K562 (cell line): ENCODE data around the gene SND1. TPM values are rescaled to one million over a fixed set of nuclear protein-coding genes. Genes with fewer than 3 reads are reported as not detected.

Experiments used
- ATAC-seq: fragments of 200-7000 bp; cut with Tn5 transposase; 3 replicates; pipeline ENCODE4 v1.9.1; 2020; ENCODE audit warnings: moderate library complexity
- BruUV-seq: library from RNA; stranded (reverse); fragments of 400-500 nt; replicated peaks from 2 replicates; lab custom pipeline; 2021; lab: Mats Ljungman, UMichigan
- CTCF ChIA-PET: fragments of 300-600 bp; formaldehyde crosslinking; extraction: SDS; loops from one replicate; lab custom pipeline; 2021; ENCODE audit warnings: low intra/inter-chr PET ratio; lab: Yijun Ruan, JAX
- POLR2A ChIA-PET: fragments of 300-600, 350-650 bp; sonication (Branson Sonifier 250); formaldehyde crosslinking; extraction: SDS; loops from one replicate; lab custom pipeline; 2021; ENCODE audit warnings: antibody characterized with exemption, inconsistent platforms; lab: Yijun Ruan, JAX
- DNase-seq, 4 experiments: peaks; one replicate each; pipeline versions ENCODE4 v3.0.0 to v3.0.0-alpha.2; 2011 to 2018; ENCODE audit warnings: low spot score in 3 of 4, mixed read lengths in 3 of 4; ENCODE audit errors: extremely low read depth in 1 of 4
- FAIRE-seq: peaks from 2 replicates; lab custom pipeline; 2011; peaks lifted over from hg19 to GRCh38; lab: Jason Lieb, UNC
- H2AFZ ChIP-seq: 2 replicates; pipeline ENCODE4 v1.6.0; 2011; ENCODE audit warnings: low read depth, low read length, control low read depth, inconsistent platforms
- H3K27ac ChIP-seq: fragments of 200-600 bp; 3 replicates; pipeline ENCODE4 v1.8.0; 2011; ENCODE audit warnings: low read depth, mild to moderate bottlenecking, control low read depth, inconsistent platforms, low read length, moderate library complexity, mixed read lengths; ENCODE audit errors: extremely low read depth
- H3K27me3 ChIP-seq, 2 experiments: fragments of 300-600 bp in 1 of 2; 2 replicates in 1 of 2; 3 replicates in 1 of 2; pipeline versions ENCODE4 v1.6.0 to v1.8.0; 2011; ENCODE audit warnings: inconsistent platforms in 2 of 2, low read length in 2 of 2, mild to moderate bottlenecking in 1 of 2, mixed read lengths in 1 of 2, moderate library complexity in 1 of 2; ENCODE audit not compliant: control insufficient read depth in 2 of 2, insufficient read depth in 2 of 2
- H3K36me3 ChIP-seq: fragments of 300-600 bp; 3 replicates; pipeline ENCODE4 v1.8.0; 2011; ENCODE audit warnings: mild to moderate bottlenecking, low read length, inconsistent platforms; ENCODE audit not compliant: control insufficient read depth, insufficient read depth
- H3K4me1 ChIP-seq, 2 experiments: fragments of 200-600 bp in 1 of 2; replicated peaks in 1 of 2; 2 replicates in 1 of 2; 3 replicates in 1 of 2; pipeline versions ENCODE4 v1.5.1 to v1.8.0; 2011; ENCODE audit warnings: inconsistent platforms in 2 of 2, low read length in 2 of 2, mild to moderate bottlenecking in 1 of 2, mixed read lengths in 1 of 2, moderate library complexity in 1 of 2; ENCODE audit not compliant: control insufficient read depth in 2 of 2, insufficient read depth in 2 of 2
- H3K4me2 ChIP-seq: 2 replicates; pipeline ENCODE4 v1.6.1; 2011; ENCODE audit warnings: low read length, control low read depth, inconsistent platforms, mixed read lengths; ENCODE audit not compliant: insufficient read depth
- H3K4me3 ChIP-seq: fragments of 200-600 bp; sonication (generic), shearing (Covaris generic); 2 replicates; pipeline ENCODE4 v1.5.1; 2016; ENCODE audit warnings: control low read depth, inconsistent platforms
- H3K79me2 ChIP-seq: fragments of 200-600 bp; 3 replicates; pipeline ENCODE4 v1.8.0; 2011; ENCODE audit warnings: low read length, inconsistent platforms; ENCODE audit not compliant: control insufficient read depth, insufficient read depth
- H3K9ac ChIP-seq, 2 experiments: 2 replicates each; pipeline versions ENCODE4 v1.6.0 to v1.6.1; 2011; ENCODE audit warnings: low read depth in 2 of 2, low read length in 2 of 2, control low read depth in 1 of 2, inconsistent platforms in 1 of 2, mild to moderate bottlenecking in 1 of 2, mixed read lengths in 1 of 2; ENCODE audit not compliant: insufficient read depth in 1 of 2
- H3K9me1 ChIP-seq: one replicate; pipeline ENCODE4 v1.6.0; 2011; ENCODE audit warnings: inconsistent platforms, mild to moderate bottlenecking, low read length, moderate library complexity; ENCODE audit not compliant: control insufficient read depth, insufficient read depth
- H3K9me3 ChIP-seq: replicated peaks from 2 replicates; pipeline ENCODE4 v1.5.1; 2011; ENCODE audit warnings: low read depth, low read length, inconsistent platforms; ENCODE audit not compliant: control insufficient read depth, insufficient read depth
- H4K20me1 ChIP-seq: replicated peaks from 2 replicates; pipeline ENCODE4 v1.6.1; 2011; ENCODE audit warnings: low read length, inconsistent platforms, mixed read lengths; ENCODE audit not compliant: control insufficient read depth, insufficient read depth
- C11orf30 ChIP-seq: fragments of 450-650 bp; IDR thresholded peaks from 2 replicates; pipeline ENCODE4 v1.6.1; 2016; ENCODE audit warnings: low read depth, mild to moderate bottlenecking
- MAFF ChIP-seq: IDR thresholded peaks from 2 replicates; pipeline ENCODE4 v1.6.1; 2012; ENCODE audit warnings: low read length, improper control_type of control experiment
- MAFG ChIP-seq: fragments of 450-650 bp; conservative IDR thresholded peaks from 2 replicates; pipeline ENCODE4 v1.6.1; 2016; ENCODE audit warnings: missing genetic modification characterization, missing compliant biosample characterization
- MAFK ChIP-seq: IDR thresholded peaks from 2 replicates; pipeline ENCODE4 v1.6.1; 2011; ENCODE audit warnings: low read length, improper control_type of control experiment
- NBN ChIP-seq: fragments of 450-650 bp; IDR thresholded peaks from 2 replicates; pipeline ENCODE4 v1.6.1; 2016; ENCODE audit warnings: low read depth, mild to moderate bottlenecking
- PHF20 ChIP-seq: fragments of 450-650 bp; IDR thresholded peaks from 2 replicates; pipeline ENCODE4 v1.6.1; 2018; ENCODE audit not compliant: partially characterized antibody
- ZNF165 ChIP-seq: fragments of 250-450 bp; sonication (Bioruptor Pico); IDR thresholded peaks from 2 replicates; pipeline ENCODE4 v1.4.0; 2020; ENCODE audit warnings: borderline replicate concordance
- ZNF316 ChIP-seq: fragments of 450-650 bp; IDR thresholded peaks from 2 replicates; pipeline ENCODE4 v1.6.1; 2016
- ZNF780A ChIP-seq: fragments of 250-450 bp; sonication (Bioruptor Pico); IDR thresholded peaks from 2 replicates; pipeline ENCODE4 v1.5.0; 2021; ENCODE audit warnings: mild to moderate bottlenecking
- WGBS: fragments of 100-300 bp; shearing (Covaris generic); methylation state at CpG from one replicate; pipeline ENCODE4 v1.1.6; 2016; ENCODE audit warnings: low coverage, mixed read lengths; ENCODE audit not compliant: insufficient coverage; ENCODE audit errors: missing lambda C conversion rate; 5-methylcytosine and 5-hydroxymethylcytosine counted together
- in situ Hi-C: fragments of 300-500 bp; cut with MboI; formaldehyde crosslinking; loops from 4 replicates; pipeline ENCODE4 v1.15.0; 2018; ENCODE audit warnings: inconsistent platforms, mixed read lengths
- intact Hi-C: fragments of 100-400 bp; cut with micrococcal nuclease; formaldehyde crosslinking; loops from 2 replicates; pipeline ENCODE4 v1.14.2; 2022
- polyA plus RNA-seq, 8 experiments: library from polyadenylated mRNA; depleted of rRNA in 4 of 8; stranded (reverse) in 5 of 8; unstranded in 3 of 8; fragments of >200 nt; fragmentation: Nextera tagmentation in 2 of 8; fragmentation: Illumina TruSeq in 1 of 8; extraction: Ambion mirVana in 2 of 8; extraction: Trizol in 1 of 8; gene quantifications; 2 replicates each; pipeline versions ENCODE4 v1.2.1 to v1.2.3, GENCODE V29; 2011 to 2014; ENCODE audit warnings: inconsistent platforms in 1 of 8, missing spikeins in 1 of 8
- total RNA-seq, 7 experiments: library from RNA; depleted of rRNA in 6 of 7; stranded (reverse); fragments of >200 nt in 6 of 7; fragmentation: Illumina TruSeq in 2 of 7; extraction: Trizol in 2 of 7; gene quantifications; 2 replicates each; pipeline versions ENCODE4 v1.2.1 to v1.2.3, GENCODE V29; 2011 to 2021; ENCODE audit warnings: low replicate concordance in 1 of 7

Gene SND1
- total and polyA plus RNA-seq, 9 of the 15 experiments (the other 6 are each of a cell fraction or from before 2014, with no cell fraction given), result 46.5 to 307 (median 191) TPM

- 85% methylated on average over 4 of the region's 4 CpGs for WGBS
- Histone ChIP-seq H3K27me3 (no peaks in the 10 kb centered on the region), H3K4me3 (no peak overlapping the region), H3K27ac (no peak overlapping the region), H3K9me1 (peaks cover 9% of the 10 kb centered on the region), H3K36me3 (peaks cover 56% of the 10 kb centered on the region; the same call in 2 of the 3 replicates), H4K20me1 (peaks cover 20% of the 10 kb centered on the region), H2AFZ (no peak overlapping the region), H3K9me3 (no peaks in the 10 kb centered on the region), H3K4me1 (peaks cover 4 to 23% of the 10 kb centered on the region in 2 experiments; a peak in 4 of 5 replicates), H3K4me2 (no peak overlapping the region), H3K9ac (no peak overlapping the region), H3K79me2 (peaks cover 80% of the 10 kb centered on the region)
- intact Hi-C loops (no loop called here), in situ Hi-C loops (no loop called here)
- DNase-seq (no peak), FAIRE-seq (no peak), ATAC-seq (no peak)
- POLR2A ChIA-PET, result interaction anchor here (1.2 to 2.6 kb wide), 2 partner anchors 11 to 13 kb away, joined by 3 to 10 read pairs; no protein-coding TSS in a partner anchor
- CTCF ChIA-PET, result no interaction called here
- TF ChIP-seq PHF20 (no peak), ZNF165 (CRISPR knock-in tag) (no peak), MAFK (peak; percentile 74), C11orf30 (peak; percentile 91), MAFG (tag) (peak; percentile 86), ZNF780A (no peak), MAFF (peak; percentile 78), ZNF316 (peak; percentile 94), NBN (no peak)
- BruUV-seq, result no TSS peak
Measured at GRCh38 chr7:127813991-127814541, 162.1 kb downstream of the SND1 start.
